ENCODE measurements around the gene LY86.

- TF ChIP-seq TAF1 (IDR thresholded peaks at IDR 0.05; ENCODE audit: borderline replicate concordance, insufficient read depth, low read length) (no peak), REST (IDR thresholded peaks at IDR 0.05; ENCODE audit: insufficient read depth in 1 of 2, low read depth in 2 of 2, low read length in 2 of 2) (no peak), POLR2AphosphoS5 (IDR thresholded peaks at IDR 0.05; ENCODE audit: low read depth, low read length) (no peak), SIN3A (IDR thresholded peaks at IDR 0.05; ENCODE audit: borderline replicate concordance, insufficient read depth, low read length) (no peak)
These were observed 32.3 kb upstream of the LY86 start for GRCh38 chr6:6556161-6556737.

Measured in PFSK-1 (cell line).